GM12878 (cell line): ENCODE measurements around the gene ZPR1. TPM values are rescaled to one million over a fixed set of nuclear protein-coding genes. Genes with fewer than 3 reads are reported as not detected.

ENCODE experiments used
- ATAC-seq: fragments of 200-7000 bp; cut with Tn5 transposase; 3 replicates; pipeline ENCODE4 v1.9.1; 2020; ENCODE audit warnings: mild to moderate bottlenecking, moderate library complexity
- BruUV-seq: library from RNA; stranded (reverse); fragments of 400-500 nt; replicated peaks from 2 replicates; lab custom pipeline; 2021; lab: Mats Ljungman, UMichigan
- CTCF ChIA-PET: fragments of 300-600 bp; sonication (Branson Sonifier 250); formaldehyde crosslinking; extraction: SDS; loops from one replicate; lab custom pipeline; 2021; ENCODE audit warnings: inconsistent platforms; lab: Yijun Ruan, JAX
- POLR2A ChIA-PET: fragments of 350-600 bp; formaldehyde crosslinking; extraction: SDS; loops from one replicate; lab custom pipeline; 2021; ENCODE audit warnings: inconsistent platforms; lab: Charles Lee
- RAD21 ChIA-PET: fragments of 300-600 bp; sonication (Branson Sonifier 250); formaldehyde crosslinking; loops from one replicate; lab custom pipeline; 2023; ENCODE audit warnings: antibody characterized with exemption; ENCODE audit not compliant: unreplicated experiment; lab: Charles Lee
- SMC1A ChIA-PET: fragments of 300-600 bp; sonication (Branson Sonifier 250); formaldehyde crosslinking; loops from one replicate; lab custom pipeline; 2023; ENCODE audit not compliant: unreplicated experiment, uncharacterized antibody; lab: Charles Lee
- DNase-seq: peaks from one replicate; pipeline ENCODE4 v3.0.0-alpha.2; 2011; ENCODE audit warnings: low read depth, low spot score
- FAIRE-seq: peaks from 3 replicates; lab custom pipeline; 2011; peaks lifted over from hg19 to GRCh38; lab: Jason Lieb, UNC
- H2AFZ ChIP-seq: 2 replicates; pipeline ENCODE4 v1.6.0; 2011; ENCODE audit warnings: low read depth, low read length, control low read depth; ENCODE audit not compliant: control insufficient read depth
- H3K27ac ChIP-seq: 2 replicates; pipeline ENCODE4 v1.5.1; 2011; ENCODE audit warnings: control low read depth; ENCODE audit not compliant: control insufficient read depth, insufficient read depth
- H3K27me3 ChIP-seq, 2 experiments: replicated peaks in 1 of 2; 2 replicates each; pipeline versions ENCODE4 v1.6.0 to v1.6.1; 2011; ENCODE audit warnings: low read length in 1 of 2; ENCODE audit not compliant: control insufficient read depth in 2 of 2, insufficient read depth in 2 of 2
- H3K36me3 ChIP-seq, 2 experiments: 2 replicates each; pipeline ENCODE4 v1.5.1; 2011; ENCODE audit warnings: low read length in 1 of 2; ENCODE audit not compliant: control insufficient read depth in 2 of 2, insufficient read depth in 2 of 2
- H3K4me1 ChIP-seq: 2 replicates; pipeline ENCODE4 v1.6.1; 2011; ENCODE audit warnings: mild to moderate bottlenecking, low read length, moderate library complexity, mixed read lengths; ENCODE audit not compliant: control insufficient read depth, insufficient read depth
- H3K4me2 ChIP-seq: 2 replicates; pipeline ENCODE4 v1.6.0; 2011; ENCODE audit warnings: control low read depth; ENCODE audit not compliant: control insufficient read depth, insufficient read depth
- H3K4me3 ChIP-seq: fragments of 200-600 bp; sonication (generic); 2 replicates; pipeline ENCODE4 v1.5.1; 2016
- H3K79me2 ChIP-seq: 2 replicates; pipeline ENCODE4 v1.6.0; 2011; ENCODE audit warnings: low read length; ENCODE audit not compliant: control insufficient read depth, insufficient read depth
- H3K9ac ChIP-seq: 2 replicates; pipeline ENCODE4 v1.8.0; 2011; ENCODE audit warnings: low read length, control low read depth, mixed read lengths; ENCODE audit not compliant: control insufficient read depth, insufficient read depth
- H3K9me3 ChIP-seq: replicated peaks from 3 replicates; pipeline ENCODE4 v1.5.1; 2011; ENCODE audit warnings: mild to moderate bottlenecking, low read length; ENCODE audit not compliant: control insufficient read depth, insufficient read depth
- H4K20me1 ChIP-seq: 2 replicates; pipeline ENCODE4 v1.6.0; 2011; ENCODE audit not compliant: control insufficient read depth, insufficient read depth
- BRCA1 ChIP-seq: IDR thresholded peaks from 2 replicates; pipeline ENCODE4 v1.6.1; 2011; ENCODE audit warnings: low read depth, low read length, improper control_type of control experiment
- CHD4 ChIP-seq: fragments of 200-600 bp; sonication (generic); IDR thresholded peaks from 2 replicates; pipeline ENCODE4 v1.6.1; 2016; ENCODE audit warnings: mild to moderate bottlenecking
- CREB1 ChIP-seq: IDR thresholded peaks from 2 replicates; pipeline ENCODE4 v1.6.1; 2012; ENCODE audit warnings: low read depth, mild to moderate bottlenecking, inconsistent platforms
- E2F4 ChIP-seq: IDR thresholded peaks from 2 replicates; pipeline ENCODE4 v1.6.1; 2012; ENCODE audit warnings: low read depth, low read length, improper control_type of control experiment
- FOXK2 ChIP-seq: fragments of 450-650 bp; IDR thresholded peaks from 2 replicates; pipeline ENCODE4 v1.6.1; 2017; ENCODE audit warnings: mild to moderate bottlenecking, moderate library complexity
- HDAC2 ChIP-seq: fragments of 200-600 bp; sonication (generic); IDR thresholded peaks from 2 replicates; pipeline ENCODE4 v1.6.1; 2017
- MXI1 ChIP-seq: fragments of 150-350 bp; IDR thresholded peaks from 2 replicates; pipeline ENCODE4 v1.6.1; 2011; ENCODE audit warnings: low read depth, mild to moderate bottlenecking, inconsistent platforms, low read length, improper control_type of control experiment
- POLR2AphosphoS5 ChIP-seq: IDR thresholded peaks from 2 replicates; pipeline ENCODE4 v1.6.1; 2011; ENCODE audit warnings: mild to moderate bottlenecking, low read length, inconsistent platforms
- SMARCA5 ChIP-seq: fragments of 450-650 bp; IDR thresholded peaks from 2 replicates; pipeline ENCODE4 v1.6.1; 2017; ENCODE audit warnings: mild to moderate bottlenecking
- SRF ChIP-seq, 2 experiments: IDR thresholded peaks; 2 replicates each; pipeline ENCODE4 v1.6.1; 2011; ENCODE audit warnings: low read depth in 2 of 2, low read length in 2 of 2, mild to moderate bottlenecking in 1 of 2, moderate library complexity in 1 of 2
- STAT1 ChIP-seq: fragments of 450-650 bp; conservative IDR thresholded peaks from 2 replicates; pipeline ENCODE4 v1.6.1; 2014; ENCODE audit warnings: antibody characterized with exemption, mild to moderate bottlenecking
- SUZ12 ChIP-seq: fragments of 200-600 bp; sonication (generic); IDR thresholded peaks from one replicate; pipeline ENCODE4 v1.6.1; 2018; ENCODE audit warnings: antibody characterized with exemption, mild to moderate bottlenecking; ENCODE audit not compliant: unreplicated experiment
- WGBS: methylation state at CpG from one replicate; pipeline ENCODE4 v1.1.6; 2016; ENCODE audit warnings: low lambda C conversion rate; ENCODE audit not compliant: insufficient replicate concordance, insufficient coverage; ENCODE audit errors: missing lambda C conversion rate; 5-methylcytosine and 5-hydroxymethylcytosine counted together
- in situ Hi-C: fragments of 300-500 bp; cut with MboI; formaldehyde crosslinking; loops from 9 replicates; pipeline ENCODE4 v1.14.3; 2018; ENCODE audit warnings: mixed read lengths
- intact Hi-C: fragments of 100-400 bp; cut with micrococcal nuclease; formaldehyde crosslinking; loops from one replicate; pipeline ENCODE4 v1.14.2; 2022; ENCODE audit not compliant: unreplicated experiment
- polyA plus RNA-seq, 11 experiments: library from polyadenylated mRNA; depleted of rRNA in 4 of 11; unstranded in 6 of 11; stranded (reverse) in 5 of 11; fragments of >200 nt; fragmentation: Nextera tagmentation in 4 of 11; fragmentation: Illumina TruSeq in 1 of 11; extraction: Ambion mirVana in 4 of 11; extraction: Trizol in 1 of 11; gene quantifications; 1 replicate in 1 of 11; 2 replicates in 10 of 11; pipeline versions ENCODE4 v1.2.1 to v1.2.3, GENCODE V29; 2011 to 2016; ENCODE audit warnings: inconsistent platforms in 2 of 11, missing spikeins in 2 of 11, low read depth in 1 of 11
- total RNA-seq, 4 experiments: library from RNA; depleted of rRNA in 3 of 4; stranded (reverse); fragments of >200 nt in 3 of 4; fragmentation: Illumina TruSeq in 1 of 4; extraction: Trizol in 1 of 4; gene quantifications; 2 replicates each; pipeline versions ENCODE4 v1.2.1 to v1.2.3, GENCODE V29; 2013 to 2021

Gene ZPR1
- total and polyA plus RNA-seq, 10 of the 15 experiments (the other 5 are each of a cell fraction or from before 2014, with no cell fraction given), result 9.3 to 89.7 (median 54.7) TPM

GRCh38 chr11:116777056-116777455 is 10.8 kb downstream of the ZPR1 start:
- CTCF ChIA-PET, result interaction anchor here (0.7 to 1.4 kb wide), 4 partner anchors 12 to 398 kb away, joined by 3 to 5 read pairs (median 4); partner anchors contain the start of gene APOA5
- FAIRE-seq, result no peak

GRCh38 chr11:116776522-116776984 is 11.3 kb downstream of the ZPR1 start:
- peaks cover 4 to 22% of the 10 kb centered on the region in 2 experiments for H3K36me3 ChIP-seq
- H3K4me2 ChIP-seq, result no peak overlapping the region
- FAIRE-seq, result no peak
- ChIA-PET RAD21 (interaction anchor here (0.9 kb wide), 1 partner anchor 59 kb away, joined by 3 read pairs; no protein-coding TSS in a partner anchor), CTCF (interaction anchor here (1.1 to 1.4 kb wide), 3 partner anchors 13 to 330 kb away, joined by 3 to 5 read pairs (median 4); partner anchors contain the start of gene APOA5), POLR2A (interaction anchor here (1.5 kb wide), 1 partner anchor 10 kb away, joined by 3 read pairs; no protein-coding TSS in a partner anchor), SMC1A (interaction anchor here (1.9 kb wide), 1 partner anchor 10 kb away, joined by 9 read pairs; no protein-coding TSS in a partner anchor)
- H3K27ac ChIP-seq, result no peak overlapping the region
- peaks cover under 1% of the 10 kb centered on the region; the same call in 1 of the 2 replicates for H3K4me1 ChIP-seq
- H4K20me1 ChIP-seq, result no peaks in the 10 kb centered on the region
- intact Hi-C loops (no loop called here), in situ Hi-C loops (no loop called here)
- TF ChIP-seq HDAC2 (no peak), CREB1 (no peak), SMARCA5 (no peak), STAT1 (no peak), E2F4 (no peak), MXI1 (no peak), SUZ12 (no peak), POLR2AphosphoS5 (no peak)
- DNase-seq, result no peak
- H3K9me3 ChIP-seq, result no peaks in the 10 kb centered on the region
- no peaks in the 10 kb centered on the region for H3K27me3 ChIP-seq
- no peak overlapping the region for H3K9ac ChIP-seq
- no peak for ATAC-seq
- BruUV-seq, result no TSS peak
- no peak overlapping the region for H3K4me3 ChIP-seq
- no peak overlapping the region for H2AFZ ChIP-seq
- H3K79me2 ChIP-seq, result peaks cover 12% of the 10 kb centered on the region

More at GRCh38 chr11:116777056-116777455, 10.8 kb downstream of the ZPR1 start:
- Histone ChIP-seq H3K27me3 (no peaks in the 10 kb centered on the region), H4K20me1 (no peaks in the 10 kb centered on the region), H2AFZ (no peak overlapping the region), H3K36me3 (peaks cover 6 to 25% of the 10 kb centered on the region in 2 experiments), H3K4me2 (no peak overlapping the region), H3K4me1 (no peaks in the 10 kb centered on the region), H3K79me2 (peaks cover 7% of the 10 kb centered on the region), H3K9me3 (no peaks in the 10 kb centered on the region), H3K27ac (no peak overlapping the region), H3K4me3 (no peak overlapping the region), H3K9ac (no peak overlapping the region)
- SMC1A ChIA-PET, result interaction anchor here (1.9 kb wide), 1 partner anchor 9 kb away, joined by 9 read pairs; no protein-coding TSS in a partner anchor
- no peak for ATAC-seq
- no peak for TF ChIP-seq MXI1
- no peak for TF ChIP-seq BRCA1
- TF ChIP-seq CHD4, result no peak
- no peak for TF ChIP-seq SRF (IDR thresholded peaks at IDR 0.05; ENCODE audit: low read depth in 2 of 2, low read length in 2 of 2)
- no peak for TF ChIP-seq FOXK2
- over 99% methylated on average over 7 of the region's 7 CpGs for WGBS
- intact Hi-C loops, result no loop called here
- in situ Hi-C loops, result no loop called here
- RAD21 ChIA-PET, result no interaction called here
- POLR2A ChIA-PET, result interaction anchor here (1.5 kb wide), 1 partner anchor 10 kb away, joined by 3 read pairs; no protein-coding TSS in a partner anchor
- BruUV-seq, result no TSS peak
- no peak for DNase-seq
